ENCODE data around the gene RFLNA.

RFLNA gene

DNA sequence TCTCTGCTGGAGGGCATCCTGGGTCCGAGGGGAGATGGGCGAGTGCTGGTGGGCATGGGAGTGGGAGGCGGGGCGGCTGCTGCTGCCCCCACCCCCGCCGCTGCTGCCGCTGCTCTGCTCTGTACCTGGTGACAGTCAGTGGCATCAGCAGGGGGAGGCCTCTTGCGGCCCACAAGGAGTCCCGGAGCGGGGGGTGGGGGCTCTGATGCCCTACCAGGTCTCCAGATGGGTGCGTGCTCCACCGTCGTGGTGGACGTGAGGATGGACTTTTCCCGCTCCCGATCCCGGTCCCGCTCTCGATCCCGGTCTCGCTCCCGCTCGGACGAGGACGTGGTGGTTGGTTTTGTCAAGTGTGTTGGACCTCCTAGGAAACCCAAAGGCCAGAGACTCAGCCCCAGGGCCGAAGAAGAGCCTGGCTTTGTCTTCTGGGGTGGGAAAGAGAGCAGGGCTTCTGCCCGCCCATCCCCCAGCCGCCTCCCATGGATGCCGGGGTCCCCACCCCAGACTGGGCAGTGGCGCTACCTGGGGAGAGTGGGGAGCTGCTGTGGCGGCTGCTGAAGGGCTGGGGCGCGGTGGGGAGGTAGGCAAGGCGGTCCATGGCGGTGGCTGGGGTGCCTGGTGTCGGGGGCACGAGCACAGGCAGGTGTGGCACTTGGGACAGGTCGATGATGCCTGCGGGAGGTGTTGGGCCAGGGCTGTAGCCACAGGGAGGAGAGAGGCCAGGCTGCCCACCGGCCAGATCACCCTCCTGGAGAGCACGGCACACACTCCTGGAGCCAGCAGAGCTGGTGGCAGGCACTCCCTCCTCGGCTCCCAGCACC is 45.4 kb downstream of the RFLNA start:
- TF ChIP-seq, protein P1, sequence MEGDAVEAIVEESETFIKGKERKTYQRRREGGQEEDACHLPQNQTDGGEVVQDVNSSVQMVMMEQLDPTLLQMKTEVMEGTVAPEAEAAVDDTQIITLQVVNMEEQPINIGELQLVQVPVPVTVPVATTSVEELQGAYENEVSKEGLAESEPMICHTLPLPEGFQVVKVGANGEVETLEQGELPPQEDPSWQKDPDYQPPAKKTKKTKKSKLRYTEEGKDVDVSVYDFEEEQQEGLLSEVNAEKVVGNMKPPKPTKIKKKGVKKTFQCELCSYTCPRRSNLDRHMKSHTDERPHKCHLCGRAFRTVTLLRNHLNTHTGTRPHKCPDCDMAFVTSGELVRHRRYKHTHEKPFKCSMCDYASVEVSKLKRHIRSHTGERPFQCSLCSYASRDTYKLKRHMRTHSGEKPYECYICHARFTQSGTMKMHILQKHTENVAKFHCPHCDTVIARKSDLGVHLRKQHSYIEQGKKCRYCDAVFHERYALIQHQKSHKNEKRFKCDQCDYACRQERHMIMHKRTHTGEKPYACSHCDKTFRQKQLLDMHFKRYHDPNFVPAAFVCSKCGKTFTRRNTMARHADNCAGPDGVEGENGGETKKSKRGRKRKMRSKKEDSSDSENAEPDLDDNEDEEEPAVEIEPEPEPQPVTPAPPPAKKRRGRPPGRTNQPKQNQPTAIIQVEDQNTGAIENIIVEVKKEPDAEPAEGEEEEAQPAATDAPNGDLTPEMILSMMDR (IDR thresholded peaks at IDR 0.05; ENCODE audit: low read length, missing control alignments): no peak
- no peak overlapping the region for H3K4me3 ChIP-seq (replicated peaks; ENCODE audit: low read depth, low read length)
- DNase-seq (ENCODE audit: low read depth): no peak

DNA sequence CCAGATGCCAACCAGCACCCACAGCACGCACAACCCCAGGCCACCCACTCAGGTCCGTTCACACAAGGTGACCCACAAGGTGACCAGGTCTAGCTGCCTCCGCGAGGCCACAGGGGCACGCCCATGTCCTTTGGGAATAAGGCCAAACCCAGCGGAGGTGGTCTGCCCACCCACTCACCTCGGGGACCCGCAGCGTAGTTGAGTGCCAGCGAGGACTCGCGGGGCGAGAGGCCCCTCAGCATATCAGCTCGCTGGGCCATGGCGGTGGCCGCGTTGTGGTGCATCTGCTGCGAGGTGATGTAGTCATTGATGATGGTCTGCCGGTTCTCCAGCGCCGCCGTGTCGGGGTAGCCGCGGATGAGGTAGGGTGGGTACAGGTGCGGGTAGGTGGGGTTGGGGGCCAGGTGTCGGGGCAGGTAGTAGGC is 46.8 kb downstream of the RFLNA start:
- DNase-seq (ENCODE audit: low read depth): no peak
- TF ChIP-seq, protein P1 (IDR thresholded peaks at IDR 0.05; ENCODE audit: low read length, missing control alignments): no peak
- H3K4me3 ChIP-seq (replicated peaks; ENCODE audit: low read depth, low read length): no peak overlapping the region

DNA sequence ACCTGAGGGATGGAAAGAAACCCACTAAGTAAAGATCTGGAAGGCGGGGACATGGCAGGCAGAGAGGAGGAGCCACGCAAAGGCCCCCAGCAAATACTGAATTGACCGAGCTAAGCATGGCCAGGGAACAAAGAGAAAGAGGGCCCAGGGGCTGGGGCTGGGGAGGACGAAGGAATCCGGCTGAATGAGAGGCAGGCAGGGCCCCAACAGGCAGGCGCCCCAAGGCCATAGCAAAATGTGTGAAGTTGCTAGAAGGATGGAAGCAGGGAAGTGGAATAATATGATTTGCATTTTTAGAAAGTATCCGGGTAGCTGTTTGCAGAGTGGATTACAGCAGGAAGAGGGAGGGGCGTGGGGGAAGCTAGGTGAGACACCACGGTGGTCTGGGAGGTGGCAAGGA is 49.1 kb downstream of the RFLNA start:
- no peak for DNase-seq (ENCODE audit: low read depth)
- H3K4me3 ChIP-seq (replicated peaks; ENCODE audit: low read depth, low read length): no peak overlapping the region
- TF ChIP-seq, protein P1 (IDR thresholded peaks at IDR 0.05; ENCODE audit: low read length, missing control alignments): no peak

DNA sequence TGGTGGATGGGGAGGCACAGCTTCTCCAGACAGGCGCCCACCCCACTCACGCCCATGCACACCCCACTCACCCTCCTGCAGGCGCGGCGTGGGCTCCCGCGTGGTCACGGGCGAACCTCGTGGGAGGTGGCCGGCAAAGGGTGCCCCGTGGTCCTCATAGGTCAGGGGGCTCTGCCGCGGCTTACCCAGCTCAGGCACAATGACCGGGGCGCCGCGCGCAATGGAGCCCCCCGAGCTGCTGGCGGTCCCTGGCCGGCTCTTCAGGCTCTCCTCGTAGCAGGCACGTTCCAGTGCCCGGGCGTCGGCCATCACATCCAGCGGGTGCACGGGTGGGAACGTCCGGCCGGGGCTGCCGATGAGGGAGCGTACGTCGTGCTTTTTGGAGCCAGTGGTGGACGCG is 49.6 kb downstream of the RFLNA start:
- TF ChIP-seq, protein P1 (IDR thresholded peaks at IDR 0.05; ENCODE audit: low read length, missing control alignments): no peak
- no peak for DNase-seq (ENCODE audit: low read depth)
- no peak overlapping the region for H3K4me3 ChIP-seq (replicated peaks; ENCODE audit: low read depth, low read length)

GRCh38 chr12:124345795-124346194 is 50.9 kb downstream of the RFLNA start:
- DNase-seq (ENCODE audit: low read depth): no peak
- H3K4me3 ChIP-seq (replicated peaks; ENCODE audit: low read depth, low read length): no peak overlapping the region
- TF ChIP-seq, protein P1 (IDR thresholded peaks at IDR 0.05; ENCODE audit: low read length, missing control alignments): no peak

DNA sequence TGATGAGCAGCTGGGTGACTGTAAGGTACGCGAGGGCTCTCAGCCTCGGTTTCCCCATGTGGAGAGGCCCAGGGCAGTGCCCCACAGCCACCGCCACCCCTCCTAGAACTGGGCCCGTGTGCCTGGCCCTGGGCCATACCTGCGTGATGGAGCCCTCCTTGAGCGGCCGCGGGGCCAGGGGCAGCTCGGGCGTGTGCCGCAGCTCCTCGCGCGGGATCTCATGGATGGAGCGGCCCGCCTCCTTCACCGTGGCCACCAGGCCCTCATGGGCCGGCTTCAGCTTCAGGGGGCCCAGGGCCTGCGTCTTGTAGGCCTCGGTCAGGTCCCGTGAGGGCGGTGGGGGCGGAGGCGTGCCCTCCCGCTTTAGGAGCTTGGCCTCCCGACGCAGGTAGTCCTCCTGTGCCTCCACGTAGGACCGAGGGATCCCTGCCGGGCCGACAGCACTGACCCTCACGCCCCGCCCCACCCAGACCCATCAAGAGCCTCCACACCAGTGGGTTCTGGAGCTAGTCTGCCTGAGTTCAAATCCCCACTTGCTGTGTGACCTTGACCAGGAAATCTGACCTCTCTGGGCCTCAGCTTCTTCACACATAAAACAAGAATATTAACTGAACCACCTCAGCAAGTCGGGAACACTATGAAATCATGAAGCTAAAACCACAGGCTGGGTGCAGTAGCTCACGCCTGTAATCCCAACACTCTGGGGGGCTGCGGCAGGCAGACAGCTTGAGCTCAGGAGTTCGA is 51.7 kb downstream of the RFLNA start:
- no peak overlapping the region for H3K4me3 ChIP-seq (replicated peaks; ENCODE audit: low read depth, low read length)
- DNase-seq (ENCODE audit: low read depth): no peak
- TF ChIP-seq, protein P1 (IDR thresholded peaks at IDR 0.05; ENCODE audit: low read length, missing control alignments): no peak
